ENCODE results near the gene ZNF606.
A peak's percentile ranks its signal among the peaks of the same experiment; 100 is the strongest.
"Not testable (repeated sequence)": the region's sequence is repeated elsewhere in the genome, so short reads cannot be mapped to it uniquely, and the experiment has no call there.

The ZNF606 gene

GRCh38 chr19:58033741-58034476 lies 31.3 kb upstream of the ZNF606 start, which contains the start of gene ZSCAN1:
TSS of gene ZSCAN1 (plus strand) at chr19:58034025. CDS start at chr19:58037837, 3,812 bp downstream.
- Mint-ChIP-seq H3K4me3 (no peak within 1 kb of the TSS), H3K27ac (peak within 1 kb of the TSS; percentile 63), H3K27me3 (ENCODE audit: low read depth) (no peaks in the 10 kb centered on the region), H3K36me3 (ENCODE audit: low read depth) (peaks cover 7% of the 10 kb centered on the region), H3K9me3 (peaks cover 36% of the 10 kb centered on the region), H3K4me1 (ENCODE audit: low read depth) (no peaks in the 10 kb centered on the region)

GRCh38 chr19:58024661-58025060 lies 22.0 kb upstream of the ZNF606 start:
- Mint-ChIP-seq H3K36me3 (ENCODE audit: low read depth) (peaks cover 1% of the 10 kb centered on the region), H3K4me3 (no peak overlapping the region), H3K9me3 (peaks cover 60% of the 10 kb centered on the region)

GRCh38 chr19:58022283-58022660 lies 19.7 kb upstream of the ZNF606 start:
- H3K27ac Mint-ChIP-seq: no peak overlapping the region
- H3K4me1 Mint-ChIP-seq (ENCODE audit: low read depth): no peaks in the 10 kb centered on the region
- H3K9me3 Mint-ChIP-seq: peaks cover 51% of the 10 kb centered on the region
- H3K4me3 Mint-ChIP-seq: no peak overlapping the region
- H3K27me3 Mint-ChIP-seq (ENCODE audit: low read depth): no peaks in the 10 kb centered on the region
- H3K36me3 Mint-ChIP-seq (ENCODE audit: low read depth): peaks cover 1% of the 10 kb centered on the region

More at GRCh38 chr19:58024661-58025060, 22.0 kb upstream of the ZNF606 start:
- H3K4me1 Mint-ChIP-seq (ENCODE audit: low read depth): no peaks in the 10 kb centered on the region
- no peak overlapping the region for H3K27ac Mint-ChIP-seq
- no peaks in the 10 kb centered on the region for H3K27me3 Mint-ChIP-seq (ENCODE audit: low read depth)

GRCh38 chr19:58021541-58022282 lies 19.1 kb upstream of the ZNF606 start:
- Mint-ChIP-seq H3K4me1 (ENCODE audit: low read depth) (no peaks in the 10 kb centered on the region), H3K27ac (no peak overlapping the region), H3K4me3 (no peak overlapping the region), H3K36me3 (ENCODE audit: low read depth) (peaks cover 1% of the 10 kb centered on the region), H3K27me3 (ENCODE audit: low read depth) (no peaks in the 10 kb centered on the region), H3K9me3 (peaks cover 50% of the 10 kb centered on the region)

- H3K4me1 Mint-ChIP-seq (ENCODE audit: low read depth): no peaks in the 10 kb centered on the region
- H3K9me3 Mint-ChIP-seq: peaks cover 50% of the 10 kb centered on the region
- H3K27ac Mint-ChIP-seq: no peak overlapping the region
- no peaks in the 10 kb centered on the region for H3K27me3 Mint-ChIP-seq (ENCODE audit: low read depth)
- peaks cover 1% of the 10 kb centered on the region for H3K36me3 Mint-ChIP-seq (ENCODE audit: low read depth)
- no peak overlapping the region for H3K4me3 Mint-ChIP-seq
Measured at GRCh38 chr19:58020129-58020528, 17.5 kb upstream of the ZNF606 start.

- H3K27ac Mint-ChIP-seq: no peak overlapping the region
- peaks cover 2% of the 10 kb centered on the region for H3K4me1 Mint-ChIP-seq (ENCODE audit: low read depth)
- peaks cover 58% of the 10 kb centered on the region for H3K9me3 Mint-ChIP-seq
- no peaks in the 10 kb centered on the region for H3K27me3 Mint-ChIP-seq (ENCODE audit: low read depth)
- peaks cover 6% of the 10 kb centered on the region for H3K36me3 Mint-ChIP-seq (ENCODE audit: low read depth)
- no peak overlapping the region for H3K4me3 Mint-ChIP-seq
Measured at GRCh38 chr19:58014141-58014540, 11.5 kb upstream of the ZNF606 start.

- Mint-ChIP-seq H3K4me1 (ENCODE audit: low read depth) (peaks cover 4% of the 10 kb centered on the region), H3K27ac (no peak overlapping the region), H3K36me3 (ENCODE audit: low read depth) (peaks cover 21% of the 10 kb centered on the region), H3K4me3 (peak overlapping the region; percentile 63), H3K9me3 (peaks cover 72% of the 10 kb centered on the region), H3K27me3 (ENCODE audit: low read depth) (no peaks in the 10 kb centered on the region)
Measured at GRCh38 chr19:58010507-58010906, 7.9 kb upstream of the ZNF606 start.

- H3K27ac Mint-ChIP-seq: peak overlapping the region; percentile 31
- peak overlapping the region; percentile 63 for H3K4me3 Mint-ChIP-seq
- H3K27me3 Mint-ChIP-seq (ENCODE audit: low read depth): no peaks in the 10 kb centered on the region
- peaks cover 4% of the 10 kb centered on the region for H3K4me1 Mint-ChIP-seq (ENCODE audit: low read depth)
- H3K36me3 Mint-ChIP-seq (ENCODE audit: low read depth): peaks cover 28% of the 10 kb centered on the region
- peaks cover 72% of the 10 kb centered on the region for H3K9me3 Mint-ChIP-seq
Measured at GRCh38 chr19:58009666-58010301, 7.2 kb upstream of the ZNF606 start.

- peaks cover 74% of the 10 kb centered on the region for H3K9me3 Mint-ChIP-seq
- H3K27me3 Mint-ChIP-seq (ENCODE audit: low read depth): no peaks in the 10 kb centered on the region
- H3K27ac Mint-ChIP-seq: peak overlapping the region; percentile 6
- H3K4me3 Mint-ChIP-seq: peak overlapping the region; percentile 63
- peaks cover 33% of the 10 kb centered on the region for H3K36me3 Mint-ChIP-seq (ENCODE audit: low read depth)
- H3K4me1 Mint-ChIP-seq (ENCODE audit: low read depth): peaks cover 6% of the 10 kb centered on the region
Measured at GRCh38 chr19:58009301-58009665, 6.7 kb upstream of the ZNF606 start.

GRCh38 chr19:58008877-58009276 lies 6.3 kb upstream of the ZNF606 start:
- not testable (repeated sequence) for H3K27me3 Mint-ChIP-seq (ENCODE audit: low read depth); H3K4me1 Mint-ChIP-seq (ENCODE audit: low read depth)
- Mint-ChIP-seq H3K27ac (peak overlapping the region; percentile 6), H3K36me3 (ENCODE audit: low read depth) (peaks cover 37% of the 10 kb centered on the region), H3K9me3 (peaks cover 74% of the 10 kb centered on the region), H3K4me3 (peak overlapping the region; percentile 63)

- H3K27ac Mint-ChIP-seq: no peak overlapping the region
- H3K27me3 Mint-ChIP-seq (ENCODE audit: low read depth): no peaks in the 10 kb centered on the region
- H3K9me3 Mint-ChIP-seq: peaks cover 66% of the 10 kb centered on the region
- peaks cover 12% of the 10 kb centered on the region for H3K4me1 Mint-ChIP-seq (ENCODE audit: low read depth)
- H3K4me3 Mint-ChIP-seq: no peak overlapping the region
- peaks cover 44% of the 10 kb centered on the region for H3K36me3 Mint-ChIP-seq (ENCODE audit: low read depth)
Measured at GRCh38 chr19:58007285-58007684, 4.7 kb upstream of the ZNF606 start.

GRCh38 chr19:58003174-58003828 lies 681 bp upstream of the ZNF606 start:
- peak overlapping the region; percentile 81 for H3K27ac Mint-ChIP-seq
- H3K4me3 Mint-ChIP-seq: peak overlapping the region; percentile 78
- H3K9me3 Mint-ChIP-seq: peaks cover 75% of the 10 kb centered on the region
- peaks cover 15% of the 10 kb centered on the region for H3K4me1 Mint-ChIP-seq (ENCODE audit: low read depth)
- peaks cover 72% of the 10 kb centered on the region for H3K36me3 Mint-ChIP-seq (ENCODE audit: low read depth)
- no peaks in the 10 kb centered on the region for H3K27me3 Mint-ChIP-seq (ENCODE audit: low read depth)

GRCh38 chr19:58001895-58002369 lies 688 bp downstream of the ZNF606 start:
- Mint-ChIP-seq H3K27ac (peak overlapping the region; percentile 79), H3K9me3 (peaks cover 75% of the 10 kb centered on the region), H3K4me3 (peak overlapping the region; percentile 81), H3K4me1 (ENCODE audit: low read depth) (peaks cover 15% of the 10 kb centered on the region), H3K27me3 (ENCODE audit: low read depth) (no peaks in the 10 kb centered on the region), H3K36me3 (ENCODE audit: low read depth) (peaks cover 74% of the 10 kb centered on the region)

- peaks cover 73% of the 10 kb centered on the region for H3K36me3 Mint-ChIP-seq (ENCODE audit: low read depth)
- H3K4me1 Mint-ChIP-seq (ENCODE audit: low read depth): peaks cover 15% of the 10 kb centered on the region
- H3K27ac Mint-ChIP-seq: peak overlapping the region; percentile 39
- peaks cover 74% of the 10 kb centered on the region for H3K9me3 Mint-ChIP-seq
- H3K4me3 Mint-ChIP-seq: peak overlapping the region; percentile 81
- H3K27me3 Mint-ChIP-seq (ENCODE audit: low read depth): no peaks in the 10 kb centered on the region
Measured at GRCh38 chr19:58000677-58001076, 1.9 kb downstream of the ZNF606 start.
